GM23338 (cell line): ENCODE measurements around the gene SNPH. TPM values are rescaled to one million over a fixed set of nuclear protein-coding genes. Genes with fewer than 3 reads are reported as not detected.

Experiments used
- ATAC-seq: fragments of 200-7000 bp; cut with Tn5 transposase; 3 replicates; pipeline ENCODE4 v1.9.1; 2020
- DNase-seq: peaks from one replicate; pipeline ENCODE4 v3.0.0-alpha.2; 2015; ENCODE audit warnings: low spot score
- H2AFZ ChIP-seq: fragments of 200-600 bp; sonication (generic); 2 replicates; pipeline ENCODE4 v1.8.0; 2016; ENCODE audit warnings: antibody characterized with exemption, mild to moderate bottlenecking, moderate library complexity
- H3F3A ChIP-seq: fragments of 200-600 bp; sonication (generic); replicated peaks from 2 replicates; pipeline ENCODE4 v1.8.0; 2017; ENCODE audit warnings: antibody characterized with exemption, mixed run types, low read depth
- H3K27ac ChIP-seq: fragments of 200-600 bp; sonication (generic); 2 replicates; pipeline ENCODE4 v1.6.1; 2016; ENCODE audit warnings: low read depth
- H3K27me3 ChIP-seq: fragments of 200-600 bp; sonication (generic); 2 replicates; pipeline ENCODE4 v1.8.0; 2016; ENCODE audit warnings: mild to moderate bottlenecking, mixed run types, moderate library complexity; ENCODE audit not compliant: insufficient read depth
- H3K36me3 ChIP-seq: fragments of 200-600 bp; sonication (generic); 2 replicates; pipeline ENCODE4 v1.8.0; 2016; ENCODE audit warnings: mild to moderate bottlenecking; ENCODE audit not compliant: insufficient read depth
- H3K4me1 ChIP-seq: fragments of 200-600 bp; sonication (generic); 2 replicates; pipeline ENCODE4 v1.8.0; 2016; ENCODE audit warnings: mild to moderate bottlenecking, moderate library complexity; ENCODE audit not compliant: insufficient read depth
- H3K4me2 ChIP-seq: fragments of 200-600 bp; sonication (generic); 2 replicates; pipeline ENCODE4 v1.7.1; 2017; ENCODE audit warnings: mixed run types
- H3K4me3 ChIP-seq: fragments of 200-600 bp; sonication (generic); 2 replicates; pipeline ENCODE4 v1.6.1; 2016; ENCODE audit warnings: mixed run types
- H3K79me2 ChIP-seq: fragments of 200-600 bp; sonication (generic); replicated peaks from 2 replicates; pipeline ENCODE4 v1.8.0; 2017; ENCODE audit warnings: mild to moderate bottlenecking; ENCODE audit not compliant: insufficient read depth
- H3K9me2 ChIP-seq: fragments of 200-600 bp; sonication (generic); 2 replicates; pipeline ENCODE4 v1.8.0; 2017; ENCODE audit not compliant: insufficient read depth
- H4K20me1 ChIP-seq: fragments of 200-600 bp; sonication (generic); replicated peaks from 2 replicates; pipeline ENCODE4 v1.8.0; 2017; ENCODE audit warnings: mild to moderate bottlenecking; ENCODE audit not compliant: insufficient read depth
- H3K27ac Mint-ChIP-seq: 2 replicates; pipeline ENCODE4 v1.8.0; 2020; ENCODE audit warnings: inconsistent platforms, mild to moderate bottlenecking, moderate library complexity, mixed read lengths
- H3K27me3 Mint-ChIP-seq: 3 replicates; pipeline ENCODE4 v1.8.0; 2022; ENCODE audit warnings: low read depth, mild to moderate bottlenecking, moderate library complexity, mixed read lengths, inconsistent platforms; ENCODE audit not compliant: insufficient read depth, poor library complexity
- H3K36me3 Mint-ChIP-seq: 3 replicates; pipeline ENCODE4 v1.8.0; 2021; ENCODE audit warnings: low read depth, mild to moderate bottlenecking, inconsistent platforms, moderate library complexity, mixed read lengths
- H3K4me1 Mint-ChIP-seq: 3 replicates; pipeline ENCODE4 v1.8.0; 2020; ENCODE audit warnings: mild to moderate bottlenecking, inconsistent platforms, mixed read lengths
- H3K4me3 Mint-ChIP-seq: 3 replicates; pipeline ENCODE4 v1.8.0; 2021; ENCODE audit warnings: moderate library complexity, mild to moderate bottlenecking, inconsistent platforms, mixed read lengths
- H3K9me3 Mint-ChIP-seq: 3 replicates; pipeline ENCODE4 v1.8.0; 2020; ENCODE audit warnings: moderate library complexity, mild to moderate bottlenecking, inconsistent platforms, mixed read lengths
- CREB1 ChIP-seq: fragments of 250-450 bp; sonication (Bioruptor Pico); IDR thresholded peaks from 2 replicates; pipeline ENCODE4 v1.5.0; 2020; ENCODE audit warnings: low read depth, mild to moderate bottlenecking, moderate library complexity
- EZH2phosphoT487 ChIP-seq: fragments of 200-600 bp; sonication (generic); IDR thresholded peaks from one replicate; pipeline ENCODE4 v1.8.1; 2018; ENCODE audit warnings: antibody characterized with exemption; ENCODE audit not compliant: unreplicated experiment
- NANOG ChIP-seq: IDR thresholded peaks from 2 replicates; pipeline ENCODE4 v1.6.1; 2016; ENCODE audit warnings: antibody characterized with exemption, borderline replicate concordance
- STAT1 ChIP-seq: IDR thresholded peaks from one replicate; pipeline ENCODE4 v1.6.1; 2016; ENCODE audit warnings: antibody characterized with exemption; ENCODE audit not compliant: unreplicated experiment
- polyA plus RNA-seq: library from polyadenylated mRNA; unstranded; fragments of >200 nt; fragmentation: Nextera tagmentation; extraction: Ambion mirVana; gene quantifications from 2 replicates; pipeline ENCODE4 v1.2.1, GENCODE V29; 2016
- total RNA-seq: library from RNA; depleted of rRNA; stranded (reverse); fragments of >200 nt; shearing (Covaris generic); gene quantifications from 2 replicates; pipeline ENCODE4 v1.2.3, GENCODE V29; 2014
- TF ChIP-seq, protein P1 (sequence below): IDR thresholded peaks from one replicate; pipeline ENCODE4 v1.6.1; 2018; ENCODE audit warnings: antibody characterized with exemption; ENCODE audit not compliant: unreplicated experiment
- TF ChIP-seq, protein P2 (sequence below): IDR thresholded peaks from 2 replicates; pipeline ENCODE4 v1.6.1; 2016; ENCODE audit warnings: antibody characterized with exemption
- TF ChIP-seq, protein P3 (sequence below): fragments of 250-450 bp; sonication (Bioruptor Pico); IDR thresholded peaks from 2 replicates; pipeline ENCODE4 v1.5.0; 2020; ENCODE audit warnings: mild to moderate bottlenecking, moderate library complexity

Gene SNPH
- total and polyA plus RNA-seq, 2 experiments from 2014 or later = 1.5 to 5.8 TPM

DNA sequence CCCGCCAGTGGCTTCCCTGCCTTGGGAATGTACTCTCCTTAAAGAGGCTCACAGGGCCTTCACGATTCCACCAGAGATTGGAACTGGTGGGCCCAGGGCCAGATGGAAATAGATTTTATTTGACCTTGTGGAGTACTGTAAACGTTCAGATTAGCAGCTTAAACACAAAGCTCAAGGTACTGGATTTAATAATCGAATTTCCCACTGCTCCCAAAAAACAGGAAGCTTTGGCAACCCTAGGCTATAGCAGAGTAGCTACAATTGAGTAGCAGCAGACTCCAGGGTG is 55.5 kb downstream of the SNPH start (continued):
- TF ChIP-seq, protein P1, sequence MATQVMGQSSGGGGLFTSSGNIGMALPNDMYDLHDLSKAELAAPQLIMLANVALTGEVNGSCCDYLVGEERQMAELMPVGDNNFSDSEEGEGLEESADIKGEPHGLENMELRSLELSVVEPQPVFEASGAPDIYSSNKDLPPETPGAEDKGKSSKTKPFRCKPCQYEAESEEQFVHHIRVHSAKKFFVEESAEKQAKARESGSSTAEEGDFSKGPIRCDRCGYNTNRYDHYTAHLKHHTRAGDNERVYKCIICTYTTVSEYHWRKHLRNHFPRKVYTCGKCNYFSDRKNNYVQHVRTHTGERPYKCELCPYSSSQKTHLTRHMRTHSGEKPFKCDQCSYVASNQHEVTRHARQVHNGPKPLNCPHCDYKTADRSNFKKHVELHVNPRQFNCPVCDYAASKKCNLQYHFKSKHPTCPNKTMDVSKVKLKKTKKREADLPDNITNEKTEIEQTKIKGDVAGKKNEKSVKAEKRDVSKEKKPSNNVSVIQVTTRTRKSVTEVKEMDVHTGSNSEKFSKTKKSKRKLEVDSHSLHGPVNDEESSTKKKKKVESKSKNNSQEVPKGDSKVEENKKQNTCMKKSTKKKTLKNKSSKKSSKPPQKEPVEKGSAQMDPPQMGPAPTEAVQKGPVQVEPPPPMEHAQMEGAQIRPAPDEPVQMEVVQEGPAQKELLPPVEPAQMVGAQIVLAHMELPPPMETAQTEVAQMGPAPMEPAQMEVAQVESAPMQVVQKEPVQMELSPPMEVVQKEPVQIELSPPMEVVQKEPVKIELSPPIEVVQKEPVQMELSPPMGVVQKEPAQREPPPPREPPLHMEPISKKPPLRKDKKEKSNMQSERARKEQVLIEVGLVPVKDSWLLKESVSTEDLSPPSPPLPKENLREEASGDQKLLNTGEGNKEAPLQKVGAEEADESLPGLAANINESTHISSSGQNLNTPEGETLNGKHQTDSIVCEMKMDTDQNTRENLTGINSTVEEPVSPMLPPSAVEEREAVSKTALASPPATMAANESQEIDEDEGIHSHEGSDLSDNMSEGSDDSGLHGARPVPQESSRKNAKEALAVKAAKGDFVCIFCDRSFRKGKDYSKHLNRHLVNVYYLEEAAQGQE = no peak
- TF ChIP-seq EZH2phosphoT487 = no peak
- TF ChIP-seq STAT1 = no peak
- TF ChIP-seq, protein P2, sequence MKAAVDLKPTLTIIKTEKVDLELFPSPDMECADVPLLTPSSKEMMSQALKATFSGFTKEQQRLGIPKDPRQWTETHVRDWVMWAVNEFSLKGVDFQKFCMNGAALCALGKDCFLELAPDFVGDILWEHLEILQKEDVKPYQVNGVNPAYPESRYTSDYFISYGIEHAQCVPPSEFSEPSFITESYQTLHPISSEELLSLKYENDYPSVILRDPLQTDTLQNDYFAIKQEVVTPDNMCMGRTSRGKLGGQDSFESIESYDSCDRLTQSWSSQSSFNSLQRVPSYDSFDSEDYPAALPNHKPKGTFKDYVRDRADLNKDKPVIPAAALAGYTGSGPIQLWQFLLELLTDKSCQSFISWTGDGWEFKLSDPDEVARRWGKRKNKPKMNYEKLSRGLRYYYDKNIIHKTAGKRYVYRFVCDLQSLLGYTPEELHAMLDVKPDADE = no peak

DNA sequence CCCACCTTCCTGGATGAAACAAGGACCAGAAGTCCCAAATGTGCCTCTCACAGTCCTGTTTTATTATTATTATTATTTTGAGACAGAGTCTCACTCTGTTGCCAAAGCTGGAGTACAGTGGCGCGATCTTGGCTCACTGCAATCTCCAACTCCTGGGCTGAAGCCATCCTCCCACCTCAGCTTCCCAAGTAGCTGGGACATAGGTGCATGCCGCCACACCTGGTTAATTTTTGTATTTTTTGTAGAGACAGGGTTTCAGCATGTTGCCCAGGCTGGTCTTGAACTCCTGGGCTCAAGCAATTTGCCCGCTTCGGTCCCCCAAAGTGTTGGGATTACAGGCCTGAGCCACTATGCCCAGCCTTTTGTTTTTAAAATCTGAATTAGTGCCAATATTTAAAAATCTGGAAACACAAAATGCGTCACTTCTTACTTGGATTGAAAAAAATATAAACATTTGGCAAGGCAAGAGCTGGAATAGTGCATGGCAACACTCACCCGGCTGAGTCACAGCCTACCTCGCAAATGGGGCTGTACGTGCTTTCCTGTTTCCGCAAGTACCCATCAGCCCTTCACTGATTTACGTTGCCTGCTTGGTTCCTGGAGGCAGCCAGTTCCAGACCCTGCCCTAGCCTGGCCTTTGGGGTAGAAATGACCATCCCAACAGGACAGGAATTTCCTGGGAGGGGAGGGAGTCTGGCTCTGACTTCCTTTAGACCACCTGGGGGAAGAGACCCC is 56.6 kb downstream of the SNPH start:
- Mint-ChIP-seq H3K4me1 (peaks cover 5% of the 10 kb centered on the region; the same call in 2 of the 3 replicates), H3K27me3 (peaks cover 7% of the 10 kb centered on the region), H3K27ac (no peak overlapping the region), H3K9me3 (no peaks in the 10 kb centered on the region), H3K36me3 (no peaks in the 10 kb centered on the region; the same call in 1 of the 3 replicates), H3K4me3 (no peak overlapping the region)
- Histone ChIP-seq H3K4me3 (no peak overlapping the region), H3F3A (no peaks in the 10 kb centered on the region), H3K4me1 (peaks cover 7% of the 10 kb centered on the region), H3K9me2 (no peaks in the 10 kb centered on the region), H3K27me3 (no peaks in the 10 kb centered on the region), H4K20me1 (peaks cover 12% of the 10 kb centered on the region; the same call in 1 of the 2 replicates), H3K36me3 (no peaks in the 10 kb centered on the region), H3K4me2 (no peak overlapping the region), H2AFZ (no peak overlapping the region), H3K27ac (no peak overlapping the region), H3K79me2 (peaks cover 22% of the 10 kb centered on the region)
- ATAC-seq = no peak
- DNase-seq = no peak
- TF ChIP-seq CREB1 (CRISPR knock-in tag) (no peak), STAT1 (no peak), NANOG (no peak)
- TF ChIP-seq, protein P3, sequence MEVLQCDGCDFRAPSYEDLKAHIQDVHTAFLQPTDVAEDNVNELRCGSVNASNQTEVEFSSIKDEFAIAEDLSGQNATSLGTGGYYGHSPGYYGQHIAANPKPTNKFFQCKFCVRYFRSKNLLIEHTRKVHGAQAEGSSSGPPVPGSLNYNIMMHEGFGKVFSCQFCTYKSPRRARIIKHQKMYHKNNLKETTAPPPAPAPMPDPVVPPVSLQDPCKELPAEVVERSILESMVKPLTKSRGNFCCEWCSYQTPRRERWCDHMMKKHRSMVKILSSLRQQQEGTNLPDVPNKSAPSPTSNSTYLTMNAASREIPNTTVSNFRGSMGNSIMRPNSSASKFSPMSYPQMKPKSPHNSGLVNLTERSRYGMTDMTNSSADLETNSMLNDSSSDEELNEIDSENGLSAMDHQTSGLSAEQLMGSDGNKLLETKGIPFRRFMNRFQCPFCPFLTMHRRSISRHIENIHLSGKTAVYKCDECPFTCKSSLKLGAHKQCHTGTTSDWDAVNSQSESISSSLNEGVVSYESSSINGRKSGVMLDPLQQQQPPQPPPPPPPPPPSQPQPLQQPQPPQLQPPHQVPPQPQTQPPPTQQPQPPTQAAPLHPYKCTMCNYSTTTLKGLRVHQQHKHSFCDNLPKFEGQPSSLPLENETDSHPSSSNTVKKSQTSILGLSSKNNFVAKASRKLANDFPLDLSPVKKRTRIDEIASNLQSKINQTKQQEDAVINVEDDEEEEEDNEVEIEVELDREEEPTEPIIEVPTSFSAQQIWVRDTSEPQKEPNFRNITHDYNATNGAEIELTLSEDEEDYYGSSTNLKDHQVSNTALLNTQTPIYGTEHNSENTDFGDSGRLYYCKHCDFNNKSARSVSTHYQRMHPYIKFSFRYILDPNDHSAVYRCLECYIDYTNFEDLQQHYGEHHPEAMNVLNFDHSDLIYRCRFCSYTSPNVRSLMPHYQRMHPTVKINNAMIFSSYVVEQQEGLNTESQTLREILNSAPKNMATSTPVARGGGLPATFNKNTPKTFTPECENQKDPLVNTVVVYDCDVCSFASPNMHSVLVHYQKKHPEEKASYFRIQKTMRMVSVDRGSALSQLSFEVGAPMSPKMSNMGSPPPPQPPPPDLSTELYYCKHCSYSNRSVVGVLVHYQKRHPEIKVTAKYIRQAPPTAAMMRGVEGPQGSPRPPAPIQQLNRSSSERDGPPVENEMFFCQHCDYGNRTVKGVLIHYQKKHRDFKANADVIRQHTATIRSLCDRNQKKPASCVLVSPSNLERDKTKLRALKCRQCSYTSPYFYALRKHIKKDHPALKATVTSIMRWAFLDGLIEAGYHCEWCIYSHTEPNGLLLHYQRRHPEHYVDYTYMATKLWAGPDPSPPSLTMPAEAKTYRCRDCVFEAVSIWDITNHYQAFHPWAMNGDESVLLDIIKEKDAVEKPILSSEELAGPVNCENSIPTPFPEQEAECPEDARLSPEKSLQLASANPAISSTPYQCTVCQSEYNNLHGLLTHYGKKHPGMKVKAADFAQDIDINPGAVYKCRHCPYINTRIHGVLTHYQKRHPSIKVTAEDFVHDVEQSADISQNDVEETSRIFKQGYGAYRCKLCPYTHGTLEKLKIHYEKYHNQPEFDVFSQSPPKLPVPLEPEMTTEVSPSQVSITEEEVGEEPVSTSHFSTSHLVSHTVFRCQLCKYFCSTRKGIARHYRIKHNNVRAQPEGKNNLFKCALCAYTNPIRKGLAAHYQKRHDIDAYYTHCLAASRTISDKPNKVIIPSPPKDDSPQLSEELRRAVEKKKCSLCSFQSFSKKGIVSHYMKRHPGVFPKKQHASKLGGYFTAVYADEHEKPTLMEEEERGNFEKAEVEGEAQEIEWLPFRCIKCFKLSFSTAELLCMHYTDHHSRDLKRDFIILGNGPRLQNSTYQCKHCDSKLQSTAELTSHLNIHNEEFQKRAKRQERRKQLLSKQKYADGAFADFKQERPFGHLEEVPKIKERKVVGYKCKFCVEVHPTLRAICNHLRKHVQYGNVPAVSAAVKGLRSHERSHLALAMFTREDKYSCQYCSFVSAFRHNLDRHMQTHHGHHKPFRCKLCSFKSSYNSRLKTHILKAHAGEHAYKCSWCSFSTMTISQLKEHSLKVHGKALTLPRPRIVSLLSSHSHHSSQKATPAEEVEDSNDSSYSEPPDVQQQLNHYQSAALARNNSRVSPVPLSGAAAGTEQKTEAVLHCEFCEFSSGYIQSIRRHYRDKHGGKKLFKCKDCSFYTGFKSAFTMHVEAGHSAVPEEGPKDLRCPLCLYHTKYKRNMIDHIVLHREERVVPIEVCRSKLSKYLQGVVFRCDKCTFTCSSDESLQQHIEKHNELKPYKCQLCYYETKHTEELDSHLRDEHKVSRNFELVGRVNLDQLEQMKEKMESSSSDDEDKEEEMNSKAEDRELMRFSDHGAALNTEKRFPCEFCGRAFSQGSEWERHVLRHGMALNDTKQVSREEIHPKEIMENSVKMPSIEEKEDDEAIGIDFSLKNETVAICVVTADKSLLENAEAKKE = no peak
- TF ChIP-seq, protein P2 = no peak
- TF ChIP-seq, protein P1 = no peak
